ENCODE measurements around the gene AP4E1. TPM values are rescaled to one million over a fixed set of nuclear protein-coding genes. Genes with fewer than 3 reads are reported as not detected.

AP4E1 gene
- total RNA-seq: 10.3 and 14.9 TPM in 2 replicates

GRCh38 chr15:50908209-50909009 lies at the start of gene AP4E1:
AP4E1 (plus strand) TSS chr15:50908683; CDS start chr15:50908779, 96 bp downstream.

Other genes starting within 250 kb of the AP4E1 start
- 54.7 and 63.9 TPM in 2 replicates for gene TRPM7, start 221.9 kb upstream of the AP4E1 start, total RNA-seq
- gene SPPL2A, start 143.0 kb upstream of the AP4E1 start, total RNA-seq: 46.7 and 64.9 TPM in 2 replicates
- gene TNFAIP8L3, start 186.2 kb downstream of the AP4E1 start, total RNA-seq: 21.5 and 52.9 TPM in 2 replicates